Motor neuron (in vitro differentiated cells): ENCODE data around the gene PHLPP1. TPM values are rescaled to one million over a fixed set of nuclear protein-coding genes. Genes with fewer than 3 reads are reported as not detected.

Experiments used
- ATAC-seq, 8 experiments: fragments of 200-7000 bp; cut with Tn5 transposase; replicated peaks in 6 of 8; 2 replicates each; pipeline ENCODE4 v1.8.0; 2021; ENCODE audit warnings: mild to moderate bottlenecking in 8 of 8, moderate library complexity in 8 of 8
- H3K27ac ChIP-seq, 2 donors: fragments of 250-450 bp; sonication (Bioruptor Pico); 2 replicates each; pipeline ENCODE4 v1.9.0; 2021; ENCODE audit warnings: antibody characterized with exemption in 2 of 2, mild to moderate bottlenecking in 2 of 2, moderate library complexity in 1 of 2
- H3K4me1 ChIP-seq, 2 donors: fragments of 250-450 bp; sonication (Bioruptor Pico); replicated peaks in 1 of 2; 2 replicates each; pipeline ENCODE4 v1.6.1; 2021; ENCODE audit warnings: antibody characterized with exemption in 2 of 2, mild to moderate bottlenecking in 2 of 2, moderate library complexity in 1 of 2
- H3K4me3 ChIP-seq, 5 donors: fragments of 250-450 bp; sonication (Bioruptor Pico); 2 replicates each; pipeline ENCODE4 v1.9.0; 2021; ENCODE audit warnings: antibody characterized with exemption in 5 of 5, mild to moderate bottlenecking in 5 of 5, moderate library complexity in 4 of 5
- WGBS, 10 experiments: fragments of 450-650 bp; shearing (Covaris generic); methylation state at CpG; one replicate each; pipeline ENCODE4 v1.0.0; 2022; 5-methylcytosine and 5-hydroxymethylcytosine counted together
- in situ Hi-C, 9 experiments: fragments of 400-800 bp; cut with MboI; loops; one replicate each; pipeline ENCODE4 v1.15.0; 2021; ENCODE audit warnings: low sequenced_read_pairs in 9 of 9, low pct_unique_long_range_greater_than_20kb in 2 of 9; ENCODE audit not compliant: unreplicated experiment in 9 of 9
- total RNA-seq, 8 experiments: library from RNA; unstranded; fragments of 300-600 nt; gene quantifications; 2 replicates each; pipeline versions ENCODE4 v1.2.3 to v1.2.4, GENCODE V29; 2022

The PHLPP1 gene
- total RNA-seq, 8 experiments from 2014 or later: 3.3 to 14.4 (median 12.1) TPM

DNA sequence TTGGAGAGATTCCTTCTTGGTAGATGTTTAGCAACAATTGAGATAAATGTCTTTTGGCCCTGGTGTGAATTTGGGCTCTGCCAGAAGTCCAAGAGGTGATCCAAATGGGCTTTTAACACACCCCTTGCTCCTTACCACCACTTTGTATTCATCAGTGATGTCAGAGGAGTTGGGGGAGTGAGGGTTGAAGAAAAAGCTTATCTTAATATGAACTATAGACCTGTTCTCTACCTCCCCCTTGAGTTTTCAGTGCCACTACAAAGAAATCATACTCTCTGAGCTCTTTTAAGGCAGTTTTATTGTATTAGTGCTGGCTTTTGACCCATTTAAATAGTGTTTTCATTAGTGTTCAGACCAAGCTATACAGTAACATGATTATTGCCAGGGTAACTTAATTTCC is 229.1 kb downstream of the PHLPP1 start:
- no peaks in the 10 kb centered on the region for H3K4me1 ChIP-seq
- H3K4me3 ChIP-seq: no peak overlapping the region
- in situ Hi-C loops: no loop called here
- ATAC-seq: no peak
- H3K27ac ChIP-seq: no peak overlapping the region

GRCh38 chr18:62948788-62949187 is 233.4 kb downstream of the PHLPP1 start:
- 77 to 100% (median 93%) methylated on average over 1 to 2 of the region's 2 CpGs for WGBS, 10 experiments
- Histone ChIP-seq H3K4me1 (no peaks in the 10 kb centered on the region), H3K27ac (no peak overlapping the region), H3K4me3 (no peak overlapping the region)
- no peak for ATAC-seq
- in situ Hi-C loops: no loop called here

DNA sequence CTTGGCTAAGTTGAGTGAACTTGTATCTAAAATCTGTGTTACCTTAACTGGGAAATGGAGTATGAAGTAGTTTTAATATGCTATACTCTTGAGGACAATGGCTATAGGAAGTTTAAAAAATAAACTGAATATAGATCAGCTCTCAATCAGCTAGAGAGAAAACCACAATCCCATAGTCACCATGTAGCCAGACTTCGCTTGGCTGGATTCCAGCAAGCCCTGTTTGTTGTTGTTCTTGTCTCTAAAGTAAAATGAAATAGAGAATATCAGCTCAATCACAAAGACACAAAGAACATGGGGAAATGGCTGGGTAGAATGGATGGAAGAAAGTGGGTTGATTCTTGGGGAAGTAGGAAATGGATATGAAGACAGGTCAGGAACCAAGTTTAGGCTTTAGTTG is 234.9 kb downstream of the PHLPP1 start:
- in situ Hi-C loops: loop anchor here in 2 of 9 experiments (25.0 kb wide), 1 partner anchor 238 kb away; the partner anchor contains the start of gene PHLPP1 (in 2 of the 2)
- no peak for ATAC-seq
- 88 to 100% (median 100%) methylated on average over 1 of the region's 1 CpG; no CpG with 5 or more reads in 5 of the 10 experiments for WGBS, 10 experiments
- peaks cover 0 to 7% of the 10 kb centered on the region in 2 donors for H3K4me1 ChIP-seq
- no peak overlapping the region for H3K27ac ChIP-seq
- H3K4me3 ChIP-seq: no peak overlapping the region

DNA sequence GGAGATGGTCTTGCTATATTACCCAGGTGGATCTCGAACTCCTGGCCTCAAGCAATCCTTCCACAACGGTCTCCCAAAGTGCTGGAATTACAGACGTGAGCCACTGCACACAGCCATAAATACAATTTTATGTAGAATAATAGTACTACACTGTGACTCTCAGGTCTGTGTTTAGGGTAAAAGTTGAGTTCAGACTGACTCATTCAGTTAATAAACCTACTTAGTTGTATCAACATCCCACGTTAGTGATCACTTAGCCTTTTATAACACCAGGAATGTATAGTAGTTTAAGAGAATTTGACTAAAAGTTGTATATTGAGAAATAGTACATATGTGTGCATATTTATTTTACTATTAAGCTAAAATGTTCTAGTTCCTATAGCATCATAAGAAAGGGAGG is 237.5 kb downstream of the PHLPP1 start:
- 61 to 96% (median 80%) methylated on average over 1 to 4 of the region's 4 CpGs; no CpG with 5 or more reads in 2 of the 10 experiments for WGBS, 10 experiments
- H3K27ac ChIP-seq: no peak overlapping the region
- H3K4me1 ChIP-seq: peaks cover 0 to 7% of the 10 kb centered on the region in 2 donors
- in situ Hi-C loops: loop anchor here in 2 of 9 experiments (25.0 kb wide), 1 partner anchor 241 kb away; the partner anchor contains the start of gene PHLPP1 (in 2 of the 2)
- ATAC-seq: no peak
- H3K4me3 ChIP-seq: no peak overlapping the region

DNA sequence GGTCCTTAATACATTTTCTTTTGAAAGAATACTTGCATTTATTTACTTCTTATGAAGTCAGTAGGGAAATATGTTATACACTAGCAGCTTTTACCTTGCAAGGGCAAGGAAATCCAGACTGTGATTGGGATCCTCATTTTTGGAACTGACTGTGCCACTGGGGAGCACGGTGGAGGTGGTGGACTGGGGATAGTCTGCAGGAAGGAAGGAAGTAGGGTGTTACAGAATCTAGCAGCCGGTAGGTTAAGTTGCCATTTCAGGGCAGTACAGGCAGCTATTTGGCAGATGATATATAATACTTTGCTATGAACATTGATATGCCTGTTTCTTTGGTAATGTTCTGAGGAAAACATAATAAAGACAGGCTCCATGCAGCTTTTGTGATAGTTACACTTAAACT is 238.3 kb downstream of the PHLPP1 start:
- Histone ChIP-seq H3K4me3 (no peak overlapping the region), H3K27ac (no peak overlapping the region), H3K4me1 (peaks cover 0 to 7% of the 10 kb centered on the region in 2 donors)
- in situ Hi-C loops: loop anchor here in 2 of 9 experiments (25.0 kb wide), 1 partner anchor 241 kb away; the partner anchor contains the start of gene PHLPP1 (in 2 of the 2)
- WGBS, 10 experiments: 43 to 92% (median 73%) methylated on average over 1 to 2 of the region's 2 CpGs; no CpG with 5 or more reads in 1 of the 10 experiments
- no peak for ATAC-seq

- no peak overlapping the region for H3K27ac ChIP-seq
- in situ Hi-C loops: loop anchor here in 2 of 9 experiments (25.0 kb wide), 1 partner anchor 242 kb away; the partner anchor contains the start of gene PHLPP1 (in 2 of the 2)
- ATAC-seq: peak in 3 of 8 experiments; percentile 36 to 98 (median 76)
- 20 to 95% (median 44%) methylated on average over 1 to 2 of the region's 2 CpGs; no CpG with 5 or more reads in 1 of the 10 experiments for WGBS, 10 experiments
- H3K4me3 ChIP-seq: no peak overlapping the region
- H3K4me1 ChIP-seq: peaks cover 0 to 7% of the 10 kb centered on the region in 2 donors
These were observed 239.0 kb downstream of the PHLPP1 start for GRCh38 chr18:62954366-62954765.

- Histone ChIP-seq H3K4me1 (peaks cover 5 to 7% of the 10 kb centered on the region in 2 donors), H3K27ac (no peak overlapping the region), H3K4me3 (no peak overlapping the region)
- ATAC-seq: peak in 3 of 8 experiments; percentile 73 to 81 (median 80)
- WGBS, 10 experiments: 72 to 100% (median 88%) methylated on average over 3 to 8 of the region's 9 CpGs
- in situ Hi-C loops: loop anchor here in 2 of 9 experiments (25.0 kb wide), 1 partner anchor 246 kb away; the partner anchor contains the start of gene PHLPP1 (in 2 of the 2)
These were observed 242.6 kb downstream of the PHLPP1 start for GRCh38 chr18:62957885-62958472.

- in situ Hi-C loops: loop anchor here in 2 of 9 experiments (25.0 kb wide), 1 partner anchor 247 kb away; the partner anchor contains the start of gene PHLPP1 (in 2 of the 2)
- ATAC-seq: no peak
- no peak overlapping the region for H3K27ac ChIP-seq
- peaks cover 8 to 14% of the 10 kb centered on the region in 2 donors for H3K4me1 ChIP-seq
- no peak overlapping the region for H3K4me3 ChIP-seq
- 57 to 100% (median 94%) methylated on average over 3 of the region's 3 CpGs; no CpG with 5 or more reads in 3 of the 10 experiments for WGBS, 10 experiments
These were observed 244.1 kb downstream of the PHLPP1 start for GRCh38 chr18:62959481-62959880.

DNA sequence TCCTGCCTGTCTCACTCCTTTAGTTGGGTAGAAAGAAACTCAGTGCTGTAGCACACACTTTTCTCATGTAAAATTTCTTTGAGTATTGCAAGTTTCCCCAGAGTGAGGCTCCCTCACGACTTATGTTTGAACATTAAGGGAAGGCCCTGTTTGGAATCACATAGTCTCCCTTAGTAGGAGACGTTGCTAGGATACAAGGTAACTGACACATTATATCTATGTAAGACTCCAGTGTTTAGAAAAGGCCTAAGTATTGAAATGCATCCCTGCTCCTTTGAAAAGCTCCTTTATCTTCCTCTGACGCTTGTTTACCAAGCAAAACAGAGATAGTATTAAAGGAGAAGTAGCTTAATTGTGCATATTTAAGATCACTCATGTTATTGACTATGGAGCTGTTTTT is 248.2 kb downstream of the PHLPP1 start:
- 27 to 90% (median 40%) methylated on average over 1 to 3 of the region's 3 CpGs; no CpG with 5 or more reads in 1 of the 10 experiments for WGBS, 10 experiments
- Histone ChIP-seq H3K4me1 (peaks cover 8 to 9% of the 10 kb centered on the region in 2 donors), H3K4me3 (no peak overlapping the region), H3K27ac (peak overlapping the region in 1 of 2 donors; percentile 20)
- in situ Hi-C loops: loop anchor here in 2 of 9 experiments (25.0 kb wide), 1 partner anchor 251 kb away; the partner anchor contains the start of gene PHLPP1 (in 2 of the 2)
- peak in 5 of 8 experiments; percentile 85 to 98 (median 91) for ATAC-seq

DNA sequence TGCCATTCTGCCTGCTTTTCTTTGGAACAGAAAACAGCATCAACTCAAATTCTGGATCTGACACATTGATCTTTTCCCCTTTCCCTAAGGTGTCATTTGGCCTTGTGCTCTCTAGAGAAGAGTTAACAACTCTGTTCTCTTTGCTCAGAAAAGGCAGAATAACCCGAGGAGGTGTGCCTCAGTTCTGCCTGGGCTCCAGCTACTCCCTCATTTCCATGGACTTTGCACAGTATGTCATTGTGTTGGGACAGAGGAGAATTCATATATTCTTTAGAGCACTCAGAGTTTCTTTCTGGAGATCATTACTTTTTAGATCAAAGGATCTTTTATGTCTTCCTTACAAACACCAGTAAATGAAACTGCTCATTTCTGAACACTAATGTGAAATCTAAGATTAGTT is 249.1 kb downstream of the PHLPP1 start:
- in situ Hi-C loops: loop anchor here in 2 of 9 experiments (25.0 kb wide), 1 partner anchor 252 kb away; the partner anchor contains the start of gene PHLPP1 (in 2 of the 2)
- WGBS, 10 experiments: 50 to 100% (median 73%) methylated on average over 1 of the region's 1 CpG; no CpG with 5 or more reads in 4 of the 10 experiments

GRCh38 chr18:62967089-62967488 is 251.7 kb downstream of the PHLPP1 start:
- ATAC-seq: no peak
- no peak overlapping the region for H3K4me3 ChIP-seq
- in situ Hi-C loops: loop anchor here in 2 of 9 experiments (25.0 kb wide), 1 partner anchor 255 kb away; the partner anchor contains the start of gene PHLPP1 (in 2 of the 2)
- WGBS, 10 experiments: 83 to 100% (median 100%) methylated on average over 1 to 4 of the region's 4 CpGs; no CpG with 5 or more reads in 1 of the 10 experiments
- peaks cover 8 to 9% of the 10 kb centered on the region in 2 donors for H3K4me1 ChIP-seq
- H3K27ac ChIP-seq: no peak overlapping the region

More for the DNA sequence above, 249.1 kb downstream of the PHLPP1 start:
- no peak overlapping the region for H3K27ac ChIP-seq
- H3K4me1 ChIP-seq: peaks cover 8 to 9% of the 10 kb centered on the region in 2 donors
- no peak overlapping the region for H3K4me3 ChIP-seq
- no peak for ATAC-seq

DNA sequence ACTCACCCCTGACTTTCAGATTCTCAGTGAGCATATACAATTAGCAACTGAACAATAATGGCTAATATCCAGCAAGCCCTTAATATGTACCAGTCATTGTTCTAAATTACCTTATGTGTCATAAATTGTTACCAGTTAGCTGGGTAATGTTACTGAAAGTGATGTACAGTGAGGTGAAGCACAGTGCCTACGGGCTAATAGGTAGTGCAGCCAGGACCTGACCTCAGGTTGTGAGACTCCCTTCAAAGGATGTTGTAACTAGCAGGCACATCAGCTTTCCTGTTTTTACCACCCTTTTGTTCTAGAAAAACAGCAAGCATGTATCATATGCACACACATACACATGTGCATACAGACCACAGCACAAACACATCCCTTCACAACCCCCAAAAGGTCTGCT is 258.3 kb downstream of the PHLPP1 start:
- ATAC-seq: no peak
- 83 to 100% methylated on average over 1 of the region's 1 CpG; no CpG with 5 or more reads in 8 of the 10 experiments for WGBS, 10 experiments
- in situ Hi-C loops: loop anchor here in 2 of 9 experiments (25.0 kb wide), 1 partner anchor 261 kb away; the partner anchor contains the start of gene PHLPP1 (in 2 of the 2)
- Histone ChIP-seq H3K27ac (no peak overlapping the region), H3K4me1 (no peaks in the 10 kb centered on the region), H3K4me3 (no peak overlapping the region)

GRCh38 chr18:62974388-62974787 is 259.0 kb downstream of the PHLPP1 start:
- 20 to 100% (median 71%) methylated on average over 1 to 3 of the region's 3 CpGs; no CpG with 5 or more reads in 3 of the 10 experiments for WGBS, 10 experiments
- Histone ChIP-seq H3K4me3 (no peak overlapping the region), H3K4me1 (no peaks in the 10 kb centered on the region), H3K27ac (no peak overlapping the region)
- ATAC-seq: no peak
- in situ Hi-C loops: loop anchor here in 2 of 9 experiments (25.0 kb wide), 1 partner anchor 262 kb away; the partner anchor contains the start of gene PHLPP1 (in 2 of the 2)
